ENCODE measurements around the gene TCF7L1. TPM values are rescaled to one million over a fixed set of nuclear protein-coding genes. Genes with fewer than 3 reads are reported as not detected.

The TCF7L1 gene
- total RNA-seq, 1 donor from 2014 or later = 83.8 TPM

GRCh38 chr2:85276571-85277118, 143.5 kb downstream of the TCF7L1 start:
- peak overlapping the region; percentile 49 for H3K27ac Mint-ChIP-seq (ENCODE audit: unreplicated experiment)
- no peaks in the 10 kb centered on the region for H3K9me3 Mint-ChIP-seq (ENCODE audit: unreplicated experiment)
- peaks cover 48% of the 10 kb centered on the region for H3K4me1 Mint-ChIP-seq (ENCODE audit: unreplicated experiment)
- peaks cover 8% of the 10 kb centered on the region for H3K27me3 Mint-ChIP-seq (ENCODE audit: unreplicated experiment)
- no peak for TF ChIP-seq CTCF (IDR thresholded peaks at IDR 0.05; ENCODE audit: unreplicated experiment)
- peaks cover 18% of the 10 kb centered on the region for H3K36me3 Mint-ChIP-seq (ENCODE audit: low read depth, unreplicated experiment)
- DNase-seq (ENCODE audit: low spot score) = no peak
- peak overlapping the region; percentile 68 for H3K4me3 Mint-ChIP-seq (ENCODE audit: unreplicated experiment)

GRCh38 chr2:85277416-85278158, 144.4 kb downstream of the TCF7L1 start:
- TF ChIP-seq CTCF (IDR thresholded peaks at IDR 0.05; ENCODE audit: unreplicated experiment) = no peak
- DNase-seq (ENCODE audit: low spot score) = no peak

GRCh38 chr2:85278361-85278760, 145.2 kb downstream of the TCF7L1 start:
- Mint-ChIP-seq H3K27ac (ENCODE audit: unreplicated experiment) (peak overlapping the region; percentile 82), H3K9me3 (ENCODE audit: unreplicated experiment) (no peaks in the 10 kb centered on the region), H3K4me1 (ENCODE audit: unreplicated experiment) (peaks cover 45% of the 10 kb centered on the region), H3K4me3 (ENCODE audit: unreplicated experiment) (peak overlapping the region; percentile 38), H3K27me3 (ENCODE audit: unreplicated experiment) (peaks cover 15% of the 10 kb centered on the region), H3K36me3 (ENCODE audit: low read depth, unreplicated experiment) (peaks cover 24% of the 10 kb centered on the region)
- TF ChIP-seq CTCF (IDR thresholded peaks at IDR 0.05; ENCODE audit: unreplicated experiment) = no peak
- no peak for DNase-seq (ENCODE audit: low spot score)

More at GRCh38 chr2:85277416-85278158, 144.4 kb downstream of the TCF7L1 start:
- peaks cover 49% of the 10 kb centered on the region for H3K4me1 Mint-ChIP-seq (ENCODE audit: unreplicated experiment)
- H3K4me3 Mint-ChIP-seq (ENCODE audit: unreplicated experiment) = no peak overlapping the region
- H3K36me3 Mint-ChIP-seq (ENCODE audit: low read depth, unreplicated experiment) = peaks cover 19% of the 10 kb centered on the region
- H3K9me3 Mint-ChIP-seq (ENCODE audit: unreplicated experiment) = no peaks in the 10 kb centered on the region
- H3K27me3 Mint-ChIP-seq (ENCODE audit: unreplicated experiment) = peaks cover 10% of the 10 kb centered on the region
- peak overlapping the region; percentile 67 for H3K27ac Mint-ChIP-seq (ENCODE audit: unreplicated experiment)

- peaks cover 27% of the 10 kb centered on the region for H3K36me3 Mint-ChIP-seq (ENCODE audit: low read depth, unreplicated experiment)
- H3K27ac Mint-ChIP-seq (ENCODE audit: unreplicated experiment) = no peak overlapping the region
Observed at GRCh38 chr2:85281553-85281952, 148.4 kb downstream of the TCF7L1 start.

More at GRCh38 chr2:85281553-85281952, 148.4 kb downstream of the TCF7L1 start:
- DNase-seq (ENCODE audit: low spot score) = no peak
- Mint-ChIP-seq H3K27me3 (ENCODE audit: unreplicated experiment) (peaks cover 18% of the 10 kb centered on the region), H3K4me1 (ENCODE audit: unreplicated experiment) (peaks cover 39% of the 10 kb centered on the region), H3K9me3 (ENCODE audit: unreplicated experiment) (no peaks in the 10 kb centered on the region), H3K4me3 (ENCODE audit: unreplicated experiment) (no peak overlapping the region)
- TF ChIP-seq CTCF (IDR thresholded peaks at IDR 0.05; ENCODE audit: unreplicated experiment) = no peak

Measured in endothelial cell (in vitro differentiated cells).